Loucy (cell line): ENCODE measurements around the gene GTF2H2C.

Experiments used
- EZH2phosphoT487 ChIP-seq: fragments of 200-600 bp; IDR thresholded peaks from 2 replicates; pipeline ENCODE4 v1.6.1; 2018; ENCODE audit warnings: antibody characterized with exemption, mild to moderate bottlenecking, moderate library complexity, borderline replicate concordance
- TF ChIP-seq, protein P1 (sequence below): fragments of 200-600 bp; sonication (generic); conservative IDR thresholded peaks from 2 replicates; pipeline ENCODE4 v1.5.1; 2014; ENCODE audit warnings: mild to moderate bottlenecking, antibody characterized with exemption, low read length

DNA sequence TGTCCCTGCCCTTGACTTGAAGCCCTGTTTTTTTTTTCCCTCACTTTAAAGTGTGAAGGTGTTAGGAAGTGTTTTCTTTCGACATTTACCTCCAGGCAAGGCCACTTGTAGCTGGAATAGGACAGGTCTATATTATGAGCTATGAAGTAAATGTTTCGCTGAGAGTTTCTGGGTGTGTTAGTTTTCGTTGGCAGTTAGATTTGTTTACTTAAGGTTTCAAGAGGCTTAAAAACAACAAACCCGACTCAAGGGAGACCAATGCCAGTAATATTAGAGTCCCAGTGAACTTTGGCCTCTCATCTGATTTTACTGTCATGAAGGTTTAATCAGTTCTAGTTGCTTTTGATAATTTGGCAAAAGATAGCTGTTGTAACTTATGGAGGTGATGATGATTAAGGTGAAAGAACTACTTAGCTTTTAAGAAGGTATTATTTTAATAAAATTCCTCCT lies 42.2 kb upstream of the GTF2H2C start:
- TF ChIP-seq, protein P1, sequence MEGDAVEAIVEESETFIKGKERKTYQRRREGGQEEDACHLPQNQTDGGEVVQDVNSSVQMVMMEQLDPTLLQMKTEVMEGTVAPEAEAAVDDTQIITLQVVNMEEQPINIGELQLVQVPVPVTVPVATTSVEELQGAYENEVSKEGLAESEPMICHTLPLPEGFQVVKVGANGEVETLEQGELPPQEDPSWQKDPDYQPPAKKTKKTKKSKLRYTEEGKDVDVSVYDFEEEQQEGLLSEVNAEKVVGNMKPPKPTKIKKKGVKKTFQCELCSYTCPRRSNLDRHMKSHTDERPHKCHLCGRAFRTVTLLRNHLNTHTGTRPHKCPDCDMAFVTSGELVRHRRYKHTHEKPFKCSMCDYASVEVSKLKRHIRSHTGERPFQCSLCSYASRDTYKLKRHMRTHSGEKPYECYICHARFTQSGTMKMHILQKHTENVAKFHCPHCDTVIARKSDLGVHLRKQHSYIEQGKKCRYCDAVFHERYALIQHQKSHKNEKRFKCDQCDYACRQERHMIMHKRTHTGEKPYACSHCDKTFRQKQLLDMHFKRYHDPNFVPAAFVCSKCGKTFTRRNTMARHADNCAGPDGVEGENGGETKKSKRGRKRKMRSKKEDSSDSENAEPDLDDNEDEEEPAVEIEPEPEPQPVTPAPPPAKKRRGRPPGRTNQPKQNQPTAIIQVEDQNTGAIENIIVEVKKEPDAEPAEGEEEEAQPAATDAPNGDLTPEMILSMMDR = no peak
- no peak for TF ChIP-seq EZH2phosphoT487
